GM21360 (cell line): ENCODE data around the gene CACNA1H.

Experiments
- ATAC-seq: cut with Tn5 transposase; IDR thresholded peaks from one replicate; pipeline ENCODE4 v1.9.1; 2021; ENCODE audit warnings: mild to moderate bottlenecking, moderate library complexity; ENCODE audit not compliant: unreplicated experiment

Gene CACNA1H

GRCh38 chr16:1156055-1156982, 3.4 kb downstream of the CACNA1H start:
- ATAC-seq = no peak

DNA sequence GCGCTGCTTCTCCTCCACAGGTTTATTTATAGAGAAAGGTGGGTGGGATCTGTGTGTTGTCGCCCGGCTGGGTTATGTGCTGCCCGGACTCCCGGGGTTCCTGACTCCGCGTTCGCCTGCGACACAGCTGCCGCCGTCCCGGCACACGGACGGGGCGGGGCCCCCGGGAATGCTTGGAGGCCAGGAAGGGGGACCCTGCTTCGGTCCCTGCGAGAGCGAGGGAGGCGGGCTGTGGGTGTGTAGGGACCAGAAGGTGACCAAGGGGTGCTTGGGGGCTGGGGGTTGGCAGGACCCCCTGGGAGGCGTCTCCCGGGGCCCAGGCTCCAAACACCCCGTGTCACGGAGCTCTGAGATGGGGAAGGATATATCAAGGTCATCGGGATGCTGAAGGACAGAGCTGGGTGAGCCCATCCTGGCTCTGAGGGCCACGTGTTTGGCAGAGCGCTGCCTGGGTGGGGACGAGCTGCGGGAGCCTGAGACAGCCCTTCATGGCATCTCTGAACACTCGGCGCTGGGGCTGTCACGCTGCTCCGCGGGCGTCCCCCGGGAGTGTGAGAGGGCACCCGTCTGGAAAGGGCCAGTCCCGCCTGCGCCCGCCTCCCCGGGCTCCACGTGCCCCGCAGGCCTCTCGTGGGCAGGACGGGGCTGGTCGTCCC, 4.2 kb downstream of the CACNA1H start:
- no peak for ATAC-seq

- ATAC-seq = no peak
Measured at GRCh38 chr16:1157639-1158455, 4.9 kb downstream of the CACNA1H start.

- no peak for ATAC-seq
Measured at GRCh38 chr16:1158456-1159324, 5.8 kb downstream of the CACNA1H start.

- ATAC-seq = no peak
Measured at GRCh38 chr16:1159325-1159972, 6.5 kb downstream of the CACNA1H start.

- no peak for ATAC-seq
Measured at GRCh38 chr16:1159973-1160772, 7.3 kb downstream of the CACNA1H start.

DNA sequence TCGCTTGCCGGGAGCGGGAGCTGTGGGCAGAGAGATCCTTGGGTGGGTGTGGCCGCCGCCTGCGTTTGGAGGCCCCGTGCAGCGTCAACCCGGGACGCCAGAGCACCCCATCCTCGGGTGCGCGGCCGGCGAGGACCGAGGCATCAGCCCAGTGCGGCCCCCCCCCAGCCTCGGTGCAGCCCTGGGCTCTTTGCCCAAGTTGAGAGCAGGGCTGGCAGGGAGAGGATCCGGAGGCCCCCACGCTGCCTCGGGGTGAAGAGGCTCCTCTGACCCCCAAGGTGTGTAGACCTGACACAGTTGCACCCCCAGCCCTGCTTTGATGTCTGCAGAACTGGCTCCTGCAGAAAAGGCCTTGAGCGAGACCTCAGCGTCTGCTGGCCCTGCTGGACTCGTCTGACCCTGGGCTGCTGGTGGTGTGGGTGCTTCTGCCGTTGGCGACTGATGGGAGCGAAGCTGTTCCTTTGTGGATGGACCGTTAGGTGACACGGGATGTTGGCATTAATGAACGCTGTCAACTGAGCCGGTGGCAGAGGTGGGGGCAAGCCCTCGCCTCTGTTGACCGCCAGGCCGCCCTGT, 8.0 kb downstream of the CACNA1H start:
- ATAC-seq = no peak

DNA sequence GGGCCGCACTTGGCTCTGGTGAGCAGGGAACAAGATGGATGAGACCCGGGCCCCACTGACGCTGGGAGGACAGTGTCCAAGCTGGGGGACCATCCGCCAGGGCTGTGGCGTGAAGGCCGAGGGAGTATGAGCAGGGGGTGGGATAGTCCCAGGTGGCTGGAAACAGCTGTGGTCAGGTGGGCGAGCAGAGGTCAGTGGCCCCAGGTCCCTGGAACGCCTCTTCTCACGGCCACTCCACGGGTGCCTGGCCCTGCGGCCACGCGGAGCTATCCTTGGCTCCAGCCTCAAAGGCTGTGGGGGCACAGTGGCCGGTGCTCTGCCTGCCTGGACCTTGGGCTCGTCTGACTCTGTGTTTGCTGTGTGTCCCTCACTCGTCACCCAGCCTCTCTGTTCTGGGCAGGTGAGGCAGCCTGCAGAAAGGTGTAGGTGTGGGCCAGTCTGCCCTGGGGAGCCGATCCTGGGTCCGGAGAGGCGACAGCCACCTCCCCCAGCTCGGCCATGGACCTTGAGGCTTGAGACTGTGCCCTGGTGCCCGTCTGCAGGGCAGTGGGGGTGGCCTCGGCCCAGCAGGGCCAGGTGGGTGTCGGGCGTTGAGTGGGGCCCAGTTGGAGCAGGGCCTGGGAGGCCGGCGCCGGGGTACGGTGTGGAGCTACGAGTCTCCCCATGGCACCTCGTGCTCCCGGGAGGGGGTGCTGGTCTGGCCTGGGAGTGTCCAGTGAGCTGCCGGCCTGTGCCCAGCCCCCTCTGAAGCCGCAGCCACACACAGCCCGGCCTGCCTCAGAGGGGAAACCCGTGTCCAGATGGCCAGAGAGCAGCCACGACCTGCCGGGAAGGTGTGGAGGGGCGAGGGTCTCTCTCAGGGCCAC, 10.0 kb downstream of the CACNA1H start:
- ATAC-seq = no peak

GRCh38 chr16:1163567-1164055, 10.7 kb downstream of the CACNA1H start:
- ATAC-seq = no peak

DNA sequence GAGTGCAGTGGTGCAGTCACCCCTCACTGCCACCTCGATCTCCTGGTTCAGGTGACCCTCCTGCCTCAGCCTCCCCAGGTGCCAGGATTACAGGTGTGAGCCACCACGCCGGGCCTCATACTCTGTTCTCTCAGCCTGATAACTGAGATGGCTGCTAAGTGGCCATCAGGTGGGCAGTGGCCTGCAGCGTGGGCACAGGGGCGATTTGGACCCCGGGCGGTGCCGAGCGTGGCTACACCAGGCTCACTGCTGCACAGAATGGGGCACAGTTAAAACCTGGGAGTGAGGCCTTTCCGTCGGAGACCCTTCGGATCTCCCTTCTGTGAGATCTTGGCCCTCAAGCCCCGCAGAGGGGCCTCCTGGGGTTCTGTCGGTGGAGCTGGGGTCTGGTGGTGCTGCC, 11.5 kb downstream of the CACNA1H start:
- no peak for ATAC-seq

DNA sequence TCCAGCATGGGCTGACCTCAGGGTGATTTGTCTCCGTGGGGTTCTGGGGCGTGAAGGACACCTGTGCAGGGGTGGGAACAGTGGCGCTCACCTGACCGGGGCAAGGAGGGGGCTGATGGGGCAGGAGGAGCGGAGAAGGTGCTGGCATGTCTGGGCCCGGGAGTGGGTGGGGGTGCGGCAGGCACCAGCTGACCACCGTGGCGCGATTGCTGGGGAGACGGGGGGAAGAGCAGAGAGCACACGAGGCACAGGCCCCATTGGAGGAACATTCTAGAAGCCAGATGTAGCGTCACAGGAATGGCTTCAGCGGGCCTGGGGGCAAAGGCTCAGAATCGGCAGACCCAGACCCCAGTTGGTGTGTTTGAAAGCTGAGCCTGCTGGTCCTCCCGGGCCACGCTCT, 12.1 kb downstream of the CACNA1H start:
- no peak for ATAC-seq

- no peak for ATAC-seq
Measured at GRCh38 chr16:1165511-1165910, 12.6 kb downstream of the CACNA1H start.

- no peak for ATAC-seq
Measured at GRCh38 chr16:1167276-1168107, 14.6 kb downstream of the CACNA1H start.

- no peak for ATAC-seq
Measured at GRCh38 chr16:1168837-1169236, 15.9 kb downstream of the CACNA1H start.

- no peak for ATAC-seq
Measured at GRCh38 chr16:1169285-1170075, 16.6 kb downstream of the CACNA1H start.

GRCh38 chr16:1170076-1170418, 17.1 kb downstream of the CACNA1H start:
- no peak for ATAC-seq
